Esophagus squamous epithelium (tissue), 4 donors: ENCODE measurements around the gene HMGCS1.

Experiments
- POLR2A ChIP-seq, 4 donors: fragments of 450-650 bp; IDR thresholded peaks; one replicate each; pipeline ENCODE4 v1.6.1; 2017; ENCODE audit warnings: antibody characterized with exemption in 4 of 4, mild to moderate bottlenecking in 4 of 4, moderate library complexity in 3 of 4
- TF ChIP-seq, protein P1 (sequence below), 6 experiments: fragments of 450-650 bp in 4 of 6; fragments of 200-600 bp in 2 of 6; sonication (generic) in 2 of 6; IDR thresholded peaks; one replicate each; pipeline ENCODE4 v1.5.1; 2016 to 2019; ENCODE audit warnings: antibody characterized with exemption in 6 of 6, mild to moderate bottlenecking in 4 of 6, moderate library complexity in 4 of 6

DNA sequence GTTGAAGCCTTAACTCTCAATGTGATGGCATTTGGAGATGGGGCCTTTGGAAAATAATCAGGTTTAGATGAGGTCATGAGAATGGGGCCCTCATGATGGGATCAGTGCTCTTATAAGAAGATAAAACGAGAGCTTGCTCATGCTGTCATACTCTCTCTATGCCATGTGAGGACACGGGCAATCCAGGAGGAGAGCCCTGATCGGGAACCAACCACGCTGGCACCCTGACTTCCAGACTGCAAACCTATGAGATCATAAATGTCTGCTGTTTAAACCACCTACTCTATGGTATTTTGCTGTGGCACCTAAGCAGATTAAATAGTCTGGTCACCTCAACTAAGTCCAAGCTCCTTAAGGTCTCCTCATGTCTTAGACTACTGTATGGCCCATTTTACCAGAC lies 10.0 kb downstream of the HMGCS1 start:
- TF ChIP-seq, protein P1, sequence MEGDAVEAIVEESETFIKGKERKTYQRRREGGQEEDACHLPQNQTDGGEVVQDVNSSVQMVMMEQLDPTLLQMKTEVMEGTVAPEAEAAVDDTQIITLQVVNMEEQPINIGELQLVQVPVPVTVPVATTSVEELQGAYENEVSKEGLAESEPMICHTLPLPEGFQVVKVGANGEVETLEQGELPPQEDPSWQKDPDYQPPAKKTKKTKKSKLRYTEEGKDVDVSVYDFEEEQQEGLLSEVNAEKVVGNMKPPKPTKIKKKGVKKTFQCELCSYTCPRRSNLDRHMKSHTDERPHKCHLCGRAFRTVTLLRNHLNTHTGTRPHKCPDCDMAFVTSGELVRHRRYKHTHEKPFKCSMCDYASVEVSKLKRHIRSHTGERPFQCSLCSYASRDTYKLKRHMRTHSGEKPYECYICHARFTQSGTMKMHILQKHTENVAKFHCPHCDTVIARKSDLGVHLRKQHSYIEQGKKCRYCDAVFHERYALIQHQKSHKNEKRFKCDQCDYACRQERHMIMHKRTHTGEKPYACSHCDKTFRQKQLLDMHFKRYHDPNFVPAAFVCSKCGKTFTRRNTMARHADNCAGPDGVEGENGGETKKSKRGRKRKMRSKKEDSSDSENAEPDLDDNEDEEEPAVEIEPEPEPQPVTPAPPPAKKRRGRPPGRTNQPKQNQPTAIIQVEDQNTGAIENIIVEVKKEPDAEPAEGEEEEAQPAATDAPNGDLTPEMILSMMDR (IDR thresholded peaks at IDR 0.05): no peak
- no peak for TF ChIP-seq POLR2A (IDR thresholded peaks at IDR 0.05)
